Nephron (organoid): ENCODE data around the gene LRBA.

Experiments used
- H3K27ac Mint-ChIP-seq, 3 experiments: 2 replicates each; pipeline ENCODE4 v1.8.0; 2020; ENCODE audit warnings: mixed read lengths in 3 of 3, mild to moderate bottlenecking in 2 of 3, moderate library complexity in 1 of 3
- H3K27me3 Mint-ChIP-seq: 2 replicates; pipeline ENCODE4 v1.8.0; 2021; ENCODE audit warnings: low read depth, mild to moderate bottlenecking, moderate library complexity, mixed read lengths
- H3K36me3 Mint-ChIP-seq: 2 replicates; pipeline ENCODE4 v1.8.0; 2020; ENCODE audit warnings: low read depth, mixed read lengths
- H3K4me1 Mint-ChIP-seq: 2 replicates; pipeline ENCODE4 v1.8.0; 2020; ENCODE audit warnings: mixed read lengths
- H3K4me3 Mint-ChIP-seq, 3 experiments: 2 replicates each; pipeline ENCODE4 v1.8.0; 2020; ENCODE audit warnings: mild to moderate bottlenecking in 3 of 3, mixed read lengths in 3 of 3, moderate library complexity in 2 of 3
- H3K9me3 Mint-ChIP-seq: 2 replicates; pipeline ENCODE4 v1.8.0; 2020; ENCODE audit warnings: mixed read lengths
- TF ChIP-seq, protein P1 (sequence below), 3 experiments: fragments of 200-600 bp; sonication (generic); IDR thresholded peaks; one replicate each; pipeline ENCODE4 v1.5.0; 2021; ENCODE audit warnings: antibody characterized with exemption in 3 of 3; ENCODE audit not compliant: unreplicated experiment in 3 of 3

Gene LRBA

DNA sequence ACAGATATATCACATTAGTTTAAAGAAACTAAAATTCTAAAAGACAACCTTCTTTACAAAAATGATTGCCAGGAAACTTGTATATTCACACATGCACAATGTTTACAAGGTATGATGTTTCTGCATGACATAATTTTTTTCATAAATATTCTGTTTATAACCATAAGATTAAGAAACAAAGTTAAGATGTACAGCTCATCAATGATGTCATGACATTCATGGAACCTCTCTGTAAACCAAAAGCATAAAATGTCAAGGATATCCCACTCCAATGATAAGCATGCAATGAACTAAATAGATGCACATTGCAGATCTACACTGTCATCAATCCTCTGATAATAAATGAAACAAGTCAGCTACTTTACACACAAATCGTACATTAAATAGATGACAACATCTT, 297.1 kb downstream of the LRBA start:
- Mint-ChIP-seq H3K27me3 (no peaks in the 10 kb centered on the region), H3K4me1 (no peaks in the 10 kb centered on the region), H3K27ac (no peak overlapping the region), H3K36me3 (no peaks in the 10 kb centered on the region), H3K4me3 (no peak overlapping the region), H3K9me3 (no peaks in the 10 kb centered on the region)
- TF ChIP-seq, protein P1, sequence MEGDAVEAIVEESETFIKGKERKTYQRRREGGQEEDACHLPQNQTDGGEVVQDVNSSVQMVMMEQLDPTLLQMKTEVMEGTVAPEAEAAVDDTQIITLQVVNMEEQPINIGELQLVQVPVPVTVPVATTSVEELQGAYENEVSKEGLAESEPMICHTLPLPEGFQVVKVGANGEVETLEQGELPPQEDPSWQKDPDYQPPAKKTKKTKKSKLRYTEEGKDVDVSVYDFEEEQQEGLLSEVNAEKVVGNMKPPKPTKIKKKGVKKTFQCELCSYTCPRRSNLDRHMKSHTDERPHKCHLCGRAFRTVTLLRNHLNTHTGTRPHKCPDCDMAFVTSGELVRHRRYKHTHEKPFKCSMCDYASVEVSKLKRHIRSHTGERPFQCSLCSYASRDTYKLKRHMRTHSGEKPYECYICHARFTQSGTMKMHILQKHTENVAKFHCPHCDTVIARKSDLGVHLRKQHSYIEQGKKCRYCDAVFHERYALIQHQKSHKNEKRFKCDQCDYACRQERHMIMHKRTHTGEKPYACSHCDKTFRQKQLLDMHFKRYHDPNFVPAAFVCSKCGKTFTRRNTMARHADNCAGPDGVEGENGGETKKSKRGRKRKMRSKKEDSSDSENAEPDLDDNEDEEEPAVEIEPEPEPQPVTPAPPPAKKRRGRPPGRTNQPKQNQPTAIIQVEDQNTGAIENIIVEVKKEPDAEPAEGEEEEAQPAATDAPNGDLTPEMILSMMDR (IDR thresholded peaks at IDR 0.05; ENCODE audit: unreplicated experiment in 3 of 3) = no peak

- H3K36me3 Mint-ChIP-seq = no peaks in the 10 kb centered on the region
- TF ChIP-seq, protein P1 (IDR thresholded peaks at IDR 0.05; ENCODE audit: unreplicated experiment in 3 of 3) = no peak
Observed at GRCh38 chr4:150714462-150715438, 300.3 kb downstream of the LRBA start.

GRCh38 chr4:150713251-150713650, 301.8 kb downstream of the LRBA start:
- Mint-ChIP-seq H3K36me3 (no peaks in the 10 kb centered on the region), H3K9me3 (no peaks in the 10 kb centered on the region), H3K4me3 (no peak overlapping the region), H3K27me3 (no peaks in the 10 kb centered on the region), H3K27ac (no peak overlapping the region), H3K4me1 (no peaks in the 10 kb centered on the region)
- TF ChIP-seq, protein P1 (IDR thresholded peaks at IDR 0.05; ENCODE audit: unreplicated experiment in 3 of 3) = no peak

More at GRCh38 chr4:150714462-150715438, 300.3 kb downstream of the LRBA start:
- no peaks in the 10 kb centered on the region for H3K27me3 Mint-ChIP-seq
- H3K4me1 Mint-ChIP-seq = no peaks in the 10 kb centered on the region
- H3K9me3 Mint-ChIP-seq = no peaks in the 10 kb centered on the region
- no peak overlapping the region for H3K27ac Mint-ChIP-seq
- H3K4me3 Mint-ChIP-seq = no peak overlapping the region

DNA sequence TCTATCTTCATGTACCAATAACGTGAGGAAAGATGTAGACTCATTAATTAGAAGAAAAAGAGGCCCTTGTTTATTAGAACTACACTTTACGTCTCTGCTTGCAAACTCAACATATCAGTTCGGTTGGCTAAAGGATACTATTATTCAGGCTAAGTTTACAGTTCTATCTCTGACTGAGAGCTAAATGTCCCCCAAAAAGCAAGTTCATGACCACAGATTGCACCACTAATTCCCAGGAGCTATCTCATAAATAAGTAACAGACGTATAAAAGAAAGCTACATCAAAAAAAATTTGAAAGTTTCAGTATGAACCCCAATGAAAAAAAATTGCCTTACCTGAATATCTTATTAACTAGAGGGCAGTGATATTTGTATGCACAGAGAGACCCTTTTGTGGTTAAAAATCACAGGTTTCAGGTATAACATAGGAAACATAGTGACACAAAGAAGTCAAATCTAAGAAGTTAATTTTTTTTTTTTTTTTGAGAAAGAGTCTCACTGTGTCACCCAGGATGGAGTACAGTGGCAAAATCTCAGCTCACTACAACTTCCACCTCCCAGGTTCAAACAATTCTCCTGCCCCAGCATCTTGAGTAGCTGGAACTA, 304.2 kb downstream of the LRBA start:
- Mint-ChIP-seq H3K9me3 (no peaks in the 10 kb centered on the region), H3K36me3 (no peaks in the 10 kb centered on the region), H3K27me3 (no peaks in the 10 kb centered on the region), H3K27ac (no peak overlapping the region), H3K4me3 (no peak overlapping the region), H3K4me1 (no peaks in the 10 kb centered on the region)
- TF ChIP-seq, protein P1 (IDR thresholded peaks at IDR 0.05; ENCODE audit: unreplicated experiment in 3 of 3) = no peak

DNA sequence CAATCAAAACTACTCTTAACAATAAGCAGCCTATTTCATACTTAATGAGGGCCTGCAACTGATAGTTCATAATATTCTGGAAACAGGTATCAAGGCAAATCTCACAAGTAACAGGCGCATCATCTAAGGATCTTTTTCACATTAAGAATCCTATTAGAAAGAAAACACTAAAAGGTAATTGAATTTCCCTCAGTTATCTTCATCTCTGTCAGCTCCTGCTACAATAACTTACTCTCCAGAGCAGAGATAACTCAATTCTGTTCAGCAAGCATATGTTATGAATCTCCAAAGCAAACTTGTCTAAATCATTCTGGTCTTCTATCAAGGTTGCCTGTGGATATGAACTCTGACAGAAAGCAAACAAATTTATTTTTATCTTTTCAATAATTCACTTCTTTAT, 307.1 kb downstream of the LRBA start:
- Mint-ChIP-seq H3K36me3 (no peaks in the 10 kb centered on the region), H3K27ac (no peak overlapping the region), H3K4me3 (no peak overlapping the region), H3K4me1 (no peaks in the 10 kb centered on the region), H3K9me3 (no peaks in the 10 kb centered on the region), H3K27me3 (no peaks in the 10 kb centered on the region)
- TF ChIP-seq, protein P1 (IDR thresholded peaks at IDR 0.05; ENCODE audit: unreplicated experiment in 3 of 3) = no peak
